PFSK-1 (cell line): ENCODE results near the gene LRMDA.

Experiments used
- FOXP2 ChIP-seq: optimal IDR thresholded peaks from 2 replicates; pipeline ENCODE3; 2011; ENCODE audit warnings: borderline replicate concordance, control low read depth, inconsistent platforms; ENCODE audit not compliant: insufficient read depth; ENCODE audit errors: extremely low read length, extremely low read depth
- POLR2AphosphoS5 ChIP-seq: IDR thresholded peaks from 2 replicates; pipeline ENCODE4 v1.6.1; 2012; ENCODE audit warnings: low read depth, mild to moderate bottlenecking, control low read depth, low read length, moderate library complexity
- SIN3A ChIP-seq: IDR thresholded peaks from 2 replicates; pipeline ENCODE4 v1.6.1; 2012; ENCODE audit warnings: mild to moderate bottlenecking, low read length, moderate library complexity, borderline replicate concordance; ENCODE audit not compliant: insufficient read depth
- TAF1 ChIP-seq: IDR thresholded peaks from 2 replicates; pipeline ENCODE4 v1.6.1; 2012; ENCODE audit warnings: low read length, control low read depth, borderline replicate concordance; ENCODE audit not compliant: insufficient read depth
- TF ChIP-seq, protein P1 (sequence below), 2 experiments: IDR thresholded peaks; 2 replicates each; pipeline versions ENCODE4 v1.6.1 to v1.8.0; 2011 to 2012; ENCODE audit warnings: low read depth in 2 of 2, low read length in 2 of 2, control low read depth in 1 of 2, inconsistent platforms in 1 of 2, mild to moderate bottlenecking in 1 of 2, moderate library complexity in 1 of 2; ENCODE audit not compliant: insufficient read depth in 1 of 2

Gene LRMDA

DNA sequence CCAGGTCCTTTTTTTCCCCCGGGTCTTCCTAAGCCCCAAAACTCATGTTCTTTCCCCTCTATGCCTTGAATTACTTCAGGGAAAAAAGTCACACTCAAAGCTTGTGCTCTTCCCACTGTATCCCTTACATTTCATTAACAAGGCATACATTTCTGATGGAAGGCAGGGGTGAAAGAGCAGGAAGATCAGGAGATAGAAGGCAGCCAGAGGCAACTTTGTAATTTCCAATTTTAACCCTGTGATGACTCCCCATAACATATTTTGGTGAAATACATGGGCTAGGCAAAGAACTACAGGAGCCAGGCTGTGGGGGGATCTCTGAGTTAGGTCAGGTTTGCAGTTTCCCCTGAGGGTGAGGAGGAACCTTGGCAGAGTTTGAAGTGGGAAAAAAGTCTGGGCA, 635.0 kb downstream of the LRMDA start:
- TF ChIP-seq, protein P1, sequence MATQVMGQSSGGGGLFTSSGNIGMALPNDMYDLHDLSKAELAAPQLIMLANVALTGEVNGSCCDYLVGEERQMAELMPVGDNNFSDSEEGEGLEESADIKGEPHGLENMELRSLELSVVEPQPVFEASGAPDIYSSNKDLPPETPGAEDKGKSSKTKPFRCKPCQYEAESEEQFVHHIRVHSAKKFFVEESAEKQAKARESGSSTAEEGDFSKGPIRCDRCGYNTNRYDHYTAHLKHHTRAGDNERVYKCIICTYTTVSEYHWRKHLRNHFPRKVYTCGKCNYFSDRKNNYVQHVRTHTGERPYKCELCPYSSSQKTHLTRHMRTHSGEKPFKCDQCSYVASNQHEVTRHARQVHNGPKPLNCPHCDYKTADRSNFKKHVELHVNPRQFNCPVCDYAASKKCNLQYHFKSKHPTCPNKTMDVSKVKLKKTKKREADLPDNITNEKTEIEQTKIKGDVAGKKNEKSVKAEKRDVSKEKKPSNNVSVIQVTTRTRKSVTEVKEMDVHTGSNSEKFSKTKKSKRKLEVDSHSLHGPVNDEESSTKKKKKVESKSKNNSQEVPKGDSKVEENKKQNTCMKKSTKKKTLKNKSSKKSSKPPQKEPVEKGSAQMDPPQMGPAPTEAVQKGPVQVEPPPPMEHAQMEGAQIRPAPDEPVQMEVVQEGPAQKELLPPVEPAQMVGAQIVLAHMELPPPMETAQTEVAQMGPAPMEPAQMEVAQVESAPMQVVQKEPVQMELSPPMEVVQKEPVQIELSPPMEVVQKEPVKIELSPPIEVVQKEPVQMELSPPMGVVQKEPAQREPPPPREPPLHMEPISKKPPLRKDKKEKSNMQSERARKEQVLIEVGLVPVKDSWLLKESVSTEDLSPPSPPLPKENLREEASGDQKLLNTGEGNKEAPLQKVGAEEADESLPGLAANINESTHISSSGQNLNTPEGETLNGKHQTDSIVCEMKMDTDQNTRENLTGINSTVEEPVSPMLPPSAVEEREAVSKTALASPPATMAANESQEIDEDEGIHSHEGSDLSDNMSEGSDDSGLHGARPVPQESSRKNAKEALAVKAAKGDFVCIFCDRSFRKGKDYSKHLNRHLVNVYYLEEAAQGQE (IDR thresholded peaks at IDR 0.05; ENCODE audit: insufficient read depth in 1 of 2, low read depth in 2 of 2, low read length in 2 of 2), result no peak
- TF ChIP-seq FOXP2 (no peak), POLR2AphosphoS5 (no peak), SIN3A (no peak), TAF1 (no peak)

DNA sequence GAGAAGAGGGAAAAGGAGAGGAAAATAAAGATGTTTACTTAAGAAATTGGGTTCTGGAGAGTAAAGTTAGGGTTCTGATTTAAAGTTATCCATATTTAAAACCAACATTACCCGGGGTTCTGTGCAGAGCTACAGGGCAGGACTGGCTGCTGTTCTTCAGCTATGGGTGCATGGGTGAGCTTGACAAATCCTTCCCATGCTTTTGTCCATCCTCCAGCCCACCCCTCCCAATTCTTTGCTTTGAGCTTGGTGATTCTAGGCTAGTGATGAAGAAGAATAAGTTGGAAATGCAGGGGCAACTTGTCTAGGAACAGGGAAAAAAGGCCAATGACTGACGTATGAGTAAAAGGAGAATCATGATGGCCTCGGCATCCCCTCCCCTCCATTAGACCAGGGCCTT, 636.0 kb downstream of the LRMDA start:
- TF ChIP-seq TAF1, result no peak
- no peak for TF ChIP-seq POLR2AphosphoS5
- TF ChIP-seq, protein P1 (IDR thresholded peaks at IDR 0.05; ENCODE audit: insufficient read depth in 1 of 2, low read depth in 2 of 2, low read length in 2 of 2), result no peak
- no peak for TF ChIP-seq FOXP2
- TF ChIP-seq SIN3A, result no peak

DNA sequence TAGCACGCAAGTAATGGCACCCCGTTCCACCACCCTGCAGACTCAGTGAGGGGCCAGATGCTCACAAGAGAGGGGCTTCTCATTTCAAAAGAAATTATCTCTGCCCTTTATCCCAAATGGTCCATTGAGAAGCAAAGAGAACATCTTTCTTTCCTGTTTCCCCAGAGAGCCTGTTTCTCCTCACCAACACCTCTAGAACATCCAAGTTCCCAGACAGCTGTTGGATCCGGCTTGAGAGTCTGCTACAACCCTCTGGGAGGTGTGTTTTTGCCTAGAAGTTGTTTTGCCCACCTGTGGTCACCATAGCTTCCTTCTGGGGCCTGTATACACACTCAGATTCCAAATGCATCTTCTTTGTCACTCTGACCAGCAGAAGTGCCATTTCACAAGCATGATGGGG, 637.4 kb downstream of the LRMDA start:
- TF ChIP-seq TAF1, result no peak
- no peak for TF ChIP-seq POLR2AphosphoS5
- TF ChIP-seq SIN3A, result no peak
- no peak for TF ChIP-seq FOXP2
- TF ChIP-seq, protein P1 (IDR thresholded peaks at IDR 0.05; ENCODE audit: insufficient read depth in 1 of 2, low read depth in 2 of 2, low read length in 2 of 2), result no peak

DNA sequence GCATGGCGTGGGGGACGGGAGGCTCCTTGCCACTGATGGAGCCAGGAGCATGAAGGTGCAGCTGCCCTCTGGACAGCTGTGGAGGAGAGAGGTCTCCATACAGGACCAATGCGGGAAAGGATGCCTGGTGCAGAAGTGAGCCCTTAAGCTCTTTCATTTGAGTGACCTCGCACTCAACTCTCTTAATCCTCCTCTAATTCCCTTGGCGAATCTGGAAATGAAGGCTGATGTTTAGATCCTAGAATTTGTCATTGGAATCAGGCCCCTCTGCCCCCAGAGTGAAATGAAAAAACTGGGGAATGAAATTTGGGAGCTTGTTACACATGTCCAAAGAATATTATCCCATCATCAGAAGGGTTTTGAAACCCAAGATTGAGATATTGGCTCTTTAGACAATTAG, 639.5 kb downstream of the LRMDA start:
- TF ChIP-seq SIN3A, result no peak
- TF ChIP-seq, protein P1 (IDR thresholded peaks at IDR 0.05; ENCODE audit: insufficient read depth in 1 of 2, low read depth in 2 of 2, low read length in 2 of 2), result no peak
- no peak for TF ChIP-seq TAF1
- no peak for TF ChIP-seq FOXP2
- TF ChIP-seq POLR2AphosphoS5, result no peak
